HepG2 (cell line): ENCODE measurements around the gene SPANXA2.
"Not testable (repeated sequence)": the region's sequence is repeated elsewhere in the genome, so short reads cannot be mapped to it uniquely, and the experiment has no call there.

ENCODE experiments used
- CTCF ChIP-seq: sonication (generic); formaldehyde crosslinking; IDR thresholded peaks from 2 replicates; pipeline ENCODE4 v1.5.0; 2020; ENCODE audit warnings: mild to moderate bottlenecking, missing genetic modification reagents, moderate library complexity
- EZH2 ChIP-seq: conservative IDR thresholded peaks from 2 replicates; pipeline ENCODE4 v1.6.1; 2012; ENCODE audit warnings: mild to moderate bottlenecking, low read depth, low read length, moderate library complexity
- HMGXB4 ChIP-seq, 2 experiments: sonication (generic) in 1 of 2; formaldehyde crosslinking in 1 of 2; IDR thresholded peaks; 2 replicates each; pipeline versions ENCODE4 v1.4.0 to v1.6.1; 2018 to 2020; ENCODE audit warnings: missing genetic modification reagents in 2 of 2, borderline replicate concordance in 1 of 2, low read depth in 1 of 2, mild to moderate bottlenecking in 1 of 2, missing biosample characterization in 1 of 2
- HNF4A ChIP-seq: sonication (generic); formaldehyde crosslinking; IDR thresholded peaks from 2 replicates; pipeline ENCODE4 v1.4.0; 2020; ENCODE audit warnings: missing genetic modification reagents
- MEF2D ChIP-seq: sonication (generic); formaldehyde crosslinking; IDR thresholded peaks from 2 replicates; pipeline ENCODE4 v1.5.1; 2020; ENCODE audit warnings: mild to moderate bottlenecking, missing genetic modification reagents
- NCOA5 ChIP-seq: sonication (generic); formaldehyde crosslinking; IDR thresholded peaks from 2 replicates; pipeline ENCODE4 v1.4.0; 2020; ENCODE audit warnings: missing genetic modification reagents
- NFE2L1 ChIP-seq: sonication (generic); formaldehyde crosslinking; IDR thresholded peaks from 2 replicates; pipeline ENCODE4 v1.4.0; 2020; ENCODE audit warnings: missing genetic modification reagents, mild to moderate bottlenecking, borderline replicate concordance
- TGIF2 ChIP-seq: IDR thresholded peaks from 2 replicates; pipeline ENCODE4 v1.6.1; 2016; ENCODE audit warnings: control low read depth, missing compliant biosample characterization
- ZNF33A ChIP-seq: sonication (generic); formaldehyde crosslinking; IDR thresholded peaks from 2 replicates; pipeline ENCODE4 v1.5.1; 2020; ENCODE audit warnings: missing genetic modification reagents, mild to moderate bottlenecking, moderate library complexity, borderline replicate concordance

GRCh38 chrX:141542551-141542950 is 47.0 kb upstream of the SPANXA2 start:
- not testable (repeated sequence) for TF ChIP-seq HNF4A (CRISPR knock-in tag); EZH2; NCOA5 (CRISPR knock-in tag); TGIF2 (CRISPR knock-in tag); CTCF; ZNF33A (CRISPR knock-in tag); HMGXB4 (CRISPR knock-in tag; IDR thresholded peaks at IDR 0.05; ENCODE audit: borderline replicate concordance in 1 of 2, low read depth in 1 of 2); NFE2L1 (CRISPR knock-in tag); MEF2D
